Heart left ventricle (tissue), 13 donors: Measurements from ENCODE around the gene CHL1.

ENCODE experiments used
- POLR2A ChIP-seq, 2 donors: fragments of 450-650 bp; IDR thresholded peaks; one replicate each; pipeline ENCODE4 v1.6.1; 2017; ENCODE audit warnings: antibody characterized with exemption in 2 of 2, mild to moderate bottlenecking in 2 of 2, moderate library complexity in 2 of 2
- TF ChIP-seq, protein P1 (sequence below), 12 donors: fragments of 200-600 bp; sonication (generic) in 4 of 12; IDR thresholded peaks; one replicate each; pipeline versions ENCODE4 v1.5.0 to v1.8.0; 2018 to 2022; ENCODE audit warnings: antibody characterized with exemption in 12 of 12, mild to moderate bottlenecking in 5 of 12
- donor health status: ischemic (EF 13 %, LVEDD 7.1; RV severe dilation, severe dysfunction).
- donor health status: DM: no; HTN: yes; CAD: no.
- donor health status: DM: no; HTN: no; CAD: no.
- donor health status: ischemic (EF 25% LVEDD 6.9; RV normal size, moderate dysfunction).
- donor health status: ischemic (EF 25% LVEDD 5.7; RV mildly dilated, moderate dysfunction).
- donor health status: ischemic (EF 35%, LVEDD 5.7; RV mildly dilated, moderate dysfunction).
- donor health status: nonischemic (EF 11% LVEDD 7.7; RV severe dilation, severe dysfunction).
- donor health status: DM: yes; HTN: yes; CAD: no.
- donor health status: PGD.
- donor health status: ischemic (EF 29% LVEDD 5.4; RV normal size, mild dysfunction).
- donor health status: nonischemic (EF 23%, LVEDD 6.1; RV moderate dilation, normal function).

DNA sequence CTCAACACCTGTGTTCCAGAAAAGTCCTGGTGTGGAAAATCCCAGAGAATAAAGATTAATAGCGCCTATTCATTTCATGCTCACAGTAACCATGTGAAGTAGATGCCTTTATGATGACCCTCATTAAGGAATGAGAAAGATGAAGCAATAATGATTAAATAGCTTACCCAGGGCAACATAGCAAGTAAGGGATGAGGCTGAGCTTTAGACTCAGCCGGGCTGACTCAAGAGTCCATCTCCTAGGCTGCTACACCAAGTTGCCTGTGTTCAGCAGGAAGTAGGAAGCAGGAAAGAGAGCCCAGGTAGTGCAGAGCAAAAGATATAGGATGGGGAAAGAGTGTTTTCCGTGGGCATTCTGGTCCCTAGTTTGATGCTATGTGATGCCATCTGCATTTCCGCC, 256.5 kb downstream of the CHL1 start:
- TF ChIP-seq POLR2A (IDR thresholded peaks at IDR 0.05): no peak
- TF ChIP-seq, protein P1, sequence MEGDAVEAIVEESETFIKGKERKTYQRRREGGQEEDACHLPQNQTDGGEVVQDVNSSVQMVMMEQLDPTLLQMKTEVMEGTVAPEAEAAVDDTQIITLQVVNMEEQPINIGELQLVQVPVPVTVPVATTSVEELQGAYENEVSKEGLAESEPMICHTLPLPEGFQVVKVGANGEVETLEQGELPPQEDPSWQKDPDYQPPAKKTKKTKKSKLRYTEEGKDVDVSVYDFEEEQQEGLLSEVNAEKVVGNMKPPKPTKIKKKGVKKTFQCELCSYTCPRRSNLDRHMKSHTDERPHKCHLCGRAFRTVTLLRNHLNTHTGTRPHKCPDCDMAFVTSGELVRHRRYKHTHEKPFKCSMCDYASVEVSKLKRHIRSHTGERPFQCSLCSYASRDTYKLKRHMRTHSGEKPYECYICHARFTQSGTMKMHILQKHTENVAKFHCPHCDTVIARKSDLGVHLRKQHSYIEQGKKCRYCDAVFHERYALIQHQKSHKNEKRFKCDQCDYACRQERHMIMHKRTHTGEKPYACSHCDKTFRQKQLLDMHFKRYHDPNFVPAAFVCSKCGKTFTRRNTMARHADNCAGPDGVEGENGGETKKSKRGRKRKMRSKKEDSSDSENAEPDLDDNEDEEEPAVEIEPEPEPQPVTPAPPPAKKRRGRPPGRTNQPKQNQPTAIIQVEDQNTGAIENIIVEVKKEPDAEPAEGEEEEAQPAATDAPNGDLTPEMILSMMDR (IDR thresholded peaks at IDR 0.05): no peak
